GM23338 (cell line): ENCODE results near the gene PAEP.

Experiments
- CTCF ChIP-seq, 2 experiments: fragments of 200-600 bp in 1 of 2; sonication (generic) in 1 of 2; conservative IDR thresholded peaks; 2 replicates each; pipeline versions ENCODE4 v1.5.1 to v1.6.1; 2016 to 2017; ENCODE audit warnings: antibody characterized with exemption in 2 of 2, low read depth in 2 of 2, mild to moderate bottlenecking in 2 of 2, moderate library complexity in 1 of 2
- EZH2 ChIP-seq: fragments of 200-600 bp; sonication (generic); IDR thresholded peaks from one replicate; pipeline ENCODE4 v1.8.0; 2017; ENCODE audit warnings: antibody characterized with exemption, mild to moderate bottlenecking, low read depth; ENCODE audit not compliant: unreplicated experiment

GRCh38 chr9:135587658-135588057 lies 26.1 kb downstream of the PAEP start:
- TF ChIP-seq CTCF (conservative IDR thresholded peaks at IDR 0.05; ENCODE audit: low read depth in 2 of 2) (no peak), EZH2 (no peak)
